WTC11 (cell line): ENCODE results near the gene NCKIPSD. TPM values are rescaled to one million over a fixed set of nuclear protein-coding genes. Genes with fewer than 3 reads are reported as not detected.

Source experiments
- ATAC-seq: fragments of 200-7000 bp; cut with Tn5 transposase; 2 replicates; pipeline ENCODE4 v1.10.0; 2021; ENCODE audit warnings: mild to moderate bottlenecking, moderate library complexity
- CTCF ChIA-PET: fragments of 300-600 bp; sonication (Branson Sonifier 250); formaldehyde crosslinking; loops from one replicate; lab custom pipeline; 2021; ENCODE audit warnings: antibody characterized with exemption; lab: Charles Lee
- POLR2A ChIA-PET: fragments of 350-600 bp; sonication (Branson Sonifier 250); formaldehyde crosslinking; loops from one replicate; lab custom pipeline; 2021; ENCODE audit warnings: antibody characterized with exemption; lab: Charles Lee
- DNase-seq: peaks from one replicate; pipeline ENCODE4 v3.0.0; 2021; ENCODE audit warnings: low spot score
- H3K27ac Mint-ChIP-seq: 2 replicates; pipeline ENCODE4 v1.8.0; 2021; ENCODE audit warnings: mixed read lengths
- H3K27me3 Mint-ChIP-seq: 2 replicates; pipeline ENCODE4 v1.8.0; 2021; ENCODE audit warnings: low read depth, mild to moderate bottlenecking, moderate library complexity, mixed read lengths
- H3K36me3 Mint-ChIP-seq: 2 replicates; pipeline ENCODE4 v1.8.0; 2021; ENCODE audit warnings: mixed read lengths
- H3K4me1 Mint-ChIP-seq: 2 replicates; pipeline ENCODE4 v1.8.0; 2022; ENCODE audit warnings: mixed read lengths
- H3K4me3 Mint-ChIP-seq: 2 replicates; pipeline ENCODE4 v1.8.0; 2021; ENCODE audit warnings: mild to moderate bottlenecking, moderate library complexity, mixed read lengths
- H3K9me3 Mint-ChIP-seq: 2 replicates; pipeline ENCODE4 v1.8.0; 2021; ENCODE audit warnings: mixed read lengths
- EMX1 ChIP-seq: fragments of 250-450 bp; sonication (Bioruptor Pico); IDR thresholded peaks from 2 replicates; pipeline ENCODE4 v1.8.0; 2021; ENCODE audit warnings: mild to moderate bottlenecking
- ESRRA ChIP-seq: sonication (generic); formaldehyde crosslinking; IDR thresholded peaks from 2 replicates; pipeline ENCODE4 v1.8.1; 2022; ENCODE audit warnings: mild to moderate bottlenecking, missing genetic modification reagents, borderline replicate concordance
- ETV6 ChIP-seq: sonication (generic); formaldehyde crosslinking; IDR thresholded peaks from 2 replicates; pipeline ENCODE4 v1.8.1; 2022; ENCODE audit warnings: mild to moderate bottlenecking, missing genetic modification reagents
- FOXK1 ChIP-seq: sonication (generic); formaldehyde crosslinking; IDR thresholded peaks from 2 replicates; pipeline ENCODE4 v1.8.0; 2022; ENCODE audit warnings: mild to moderate bottlenecking, moderate library complexity, missing genetic modification reagents
- FOXP1 ChIP-seq: sonication (generic); formaldehyde crosslinking; IDR thresholded peaks from 2 replicates; pipeline ENCODE4 v1.8.0; 2022; ENCODE audit warnings: missing genetic modification reagents, mild to moderate bottlenecking, moderate library complexity, borderline replicate concordance
- JUN ChIP-seq: sonication (generic); formaldehyde crosslinking; IDR thresholded peaks from 2 replicates; pipeline ENCODE4 v1.8.0; 2023; ENCODE audit warnings: mild to moderate bottlenecking, missing genetic modification reagents
- NR2C2 ChIP-seq: sonication (generic); formaldehyde crosslinking; IDR thresholded peaks from 2 replicates; pipeline ENCODE4 v1.8.0; 2022; ENCODE audit warnings: mild to moderate bottlenecking, missing genetic modification reagents
- NR3C1 ChIP-seq: sonication (generic); formaldehyde crosslinking; conservative IDR thresholded peaks from 2 replicates; pipeline ENCODE4 v1.8.1; 2023; ENCODE audit warnings: low read depth, mild to moderate bottlenecking, missing genetic modification reagents
- OVOL2 ChIP-seq: fragments of 250-450 bp; sonication (Bioruptor Pico); IDR thresholded peaks from 2 replicates; pipeline ENCODE4 v1.9.0; 2021; ENCODE audit warnings: mild to moderate bottlenecking, borderline replicate concordance
- SMAD3 ChIP-seq: sonication (generic); formaldehyde crosslinking; IDR thresholded peaks from 2 replicates; pipeline ENCODE4 v1.8.0; 2022; ENCODE audit warnings: missing genetic modification reagents, mild to moderate bottlenecking, borderline replicate concordance
- SOX15 ChIP-seq: fragments of 250-450 bp; sonication (Bioruptor Pico); IDR thresholded peaks from 2 replicates; pipeline ENCODE4 v1.9.0; 2021; ENCODE audit warnings: mild to moderate bottlenecking
- TEAD4 ChIP-seq: sonication (generic); formaldehyde crosslinking; IDR thresholded peaks from 2 replicates; pipeline ENCODE4 v1.8.0; 2022; ENCODE audit warnings: mild to moderate bottlenecking, missing genetic modification reagents
- ZNF121 ChIP-seq: sonication (generic); formaldehyde crosslinking; IDR thresholded peaks from 2 replicates; pipeline ENCODE4 v1.8.0; 2023; ENCODE audit warnings: missing genetic modification reagents
- ZNF138 ChIP-seq: sonication (generic); formaldehyde crosslinking; conservative IDR thresholded peaks from 2 replicates; pipeline ENCODE4 v1.8.1; 2022; ENCODE audit warnings: mild to moderate bottlenecking, moderate library complexity, missing genetic modification reagents
- ZNF219 ChIP-seq: sonication (generic); formaldehyde crosslinking; IDR thresholded peaks from 2 replicates; pipeline ENCODE4 v1.8.0; 2023; ENCODE audit warnings: missing genetic modification reagents, mild to moderate bottlenecking, borderline replicate concordance
- ZNF232 ChIP-seq: sonication (generic); formaldehyde crosslinking; IDR thresholded peaks from 2 replicates; pipeline ENCODE4 v1.8.0; 2022; ENCODE audit warnings: mild to moderate bottlenecking, missing genetic modification reagents
- ZNF263 ChIP-seq: sonication (generic); formaldehyde crosslinking; IDR thresholded peaks from 2 replicates; pipeline ENCODE4 v1.8.1; 2022; ENCODE audit warnings: low read depth, mild to moderate bottlenecking, moderate library complexity, missing genetic modification reagents
- ZNF671 ChIP-seq: fragments of 250-450 bp; sonication (Bioruptor Pico); IDR thresholded peaks from 2 replicates; pipeline ENCODE4 v1.8.0; 2021; ENCODE audit warnings: mild to moderate bottlenecking
- total RNA-seq: library from RNA; stranded (reverse); gene quantifications from 3 replicates; pipeline ENCODE4 v1.2.3, GENCODE V29; 2021
- TF ChIP-seq, protein P1 (sequence below): sonication (generic); formaldehyde crosslinking; IDR thresholded peaks from 2 replicates; pipeline ENCODE4 v1.8.1; 2023; ENCODE audit warnings: mild to moderate bottlenecking, missing genetic modification reagents
- TF ChIP-seq, protein P2 (sequence below): sonication (generic); formaldehyde crosslinking; IDR thresholded peaks from 2 replicates; pipeline ENCODE4 v1.8.1; 2022; ENCODE audit warnings: low read depth, missing genetic modification reagents, borderline replicate concordance
- TF ChIP-seq, protein P3 (sequence below): fragments of 250-450 bp; sonication (Bioruptor Pico); conservative IDR thresholded peaks from 2 replicates; pipeline ENCODE4 v1.9.0; 2021; ENCODE audit warnings: mild to moderate bottlenecking
- TF ChIP-seq, protein P4 (sequence below): sonication (generic); formaldehyde crosslinking; IDR thresholded peaks from 2 replicates; pipeline ENCODE4 v1.8.1; 2023; ENCODE audit warnings: mild to moderate bottlenecking, moderate library complexity, missing genetic modification reagents
- TF ChIP-seq, protein P5 (sequence below): sonication (generic); formaldehyde crosslinking; IDR thresholded peaks from 2 replicates; pipeline ENCODE4 v1.8.1; 2023; ENCODE audit warnings: mild to moderate bottlenecking, missing genetic modification reagents, moderate library complexity

Gene NCKIPSD
- total RNA-seq, 1 experiment from 2014 or later = 40.1 TPM

DNA sequence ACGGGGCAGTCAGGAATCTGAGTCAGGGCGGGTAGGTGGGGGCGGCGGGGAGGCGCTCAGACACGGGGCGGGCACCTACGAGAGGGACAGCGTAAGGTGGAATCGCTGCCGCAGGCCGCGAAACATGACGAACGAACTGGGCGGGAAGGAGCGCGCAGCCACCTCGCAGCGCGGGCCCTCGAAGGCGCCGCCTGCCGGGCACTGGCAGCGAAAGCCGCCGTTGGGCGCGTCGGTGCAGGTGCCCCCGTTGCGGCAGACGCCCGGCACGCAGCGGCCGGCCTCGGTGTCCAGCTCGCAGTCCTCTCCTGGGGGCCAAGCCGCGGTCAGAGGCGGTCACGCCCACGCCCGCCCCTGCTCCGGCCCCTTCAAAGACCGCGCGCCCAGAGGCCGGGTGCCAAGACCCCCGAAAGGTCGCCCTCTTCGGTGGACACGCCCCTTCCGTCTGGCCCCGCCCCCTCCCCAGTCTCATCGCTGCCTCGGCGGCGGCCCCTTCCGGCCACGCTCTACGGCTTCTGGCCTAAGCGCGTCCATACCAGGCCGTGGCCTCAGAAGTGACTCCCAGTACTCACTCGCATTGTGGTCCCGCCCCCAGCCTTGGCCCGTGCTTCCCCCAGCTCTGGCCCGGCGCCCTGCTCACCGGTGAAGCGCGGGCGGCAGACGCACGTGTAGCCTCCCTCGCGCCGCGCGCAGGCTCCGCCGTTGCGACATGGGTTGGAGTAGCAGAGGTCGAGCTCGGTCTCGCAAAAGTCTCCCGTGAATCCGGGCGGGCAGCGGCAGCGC lies 29.5 kb downstream of the NCKIPSD start (continued):
- TF ChIP-seq FOXK1 (CRISPR knock-in tag) (peak; percentile 73; the same call in 1 of the 2 replicates), ZNF219 (CRISPR knock-in tag) (0 out of 2 replicates have a peak, but pooled peaks have one; percentile 54), ZNF671 (CRISPR knock-in tag) (no peak), FOXP1 (CRISPR knock-in tag) (peak; percentile 81; the same call in 1 of the 2 replicates), TEAD4 (CRISPR knock-in tag) (no peak; the same call in 1 of the 2 replicates), NR2C2 (CRISPR knock-in tag) (no peak; the same call in 1 of the 2 replicates), NR3C1 (CRISPR knock-in tag) (0 out of 2 replicates have a peak, but pooled peaks have one; percentile 21), ZNF138 (CRISPR knock-in tag) (peak; percentile 93; the same call in 1 of the 2 replicates), ESRRA (CRISPR knock-in tag) (0 out of 2 replicates have a peak, but pooled peaks have one; percentile 74)
- TF ChIP-seq, protein P1, sequence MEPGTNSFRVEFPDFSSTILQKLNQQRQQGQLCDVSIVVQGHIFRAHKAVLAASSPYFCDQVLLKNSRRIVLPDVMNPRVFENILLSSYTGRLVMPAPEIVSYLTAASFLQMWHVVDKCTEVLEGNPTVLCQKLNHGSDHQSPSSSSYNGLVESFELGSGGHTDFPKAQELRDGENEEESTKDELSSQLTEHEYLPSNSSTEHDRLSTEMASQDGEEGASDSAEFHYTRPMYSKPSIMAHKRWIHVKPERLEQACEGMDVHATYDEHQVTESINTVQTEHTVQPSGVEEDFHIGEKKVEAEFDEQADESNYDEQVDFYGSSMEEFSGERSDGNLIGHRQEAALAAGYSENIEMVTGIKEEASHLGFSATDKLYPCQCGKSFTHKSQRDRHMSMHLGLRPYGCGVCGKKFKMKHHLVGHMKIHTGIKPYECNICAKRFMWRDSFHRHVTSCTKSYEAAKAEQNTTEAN (CRISPR knock-in tag) = peak; percentile 71; the same call in 1 of the 2 replicates

DNA sequence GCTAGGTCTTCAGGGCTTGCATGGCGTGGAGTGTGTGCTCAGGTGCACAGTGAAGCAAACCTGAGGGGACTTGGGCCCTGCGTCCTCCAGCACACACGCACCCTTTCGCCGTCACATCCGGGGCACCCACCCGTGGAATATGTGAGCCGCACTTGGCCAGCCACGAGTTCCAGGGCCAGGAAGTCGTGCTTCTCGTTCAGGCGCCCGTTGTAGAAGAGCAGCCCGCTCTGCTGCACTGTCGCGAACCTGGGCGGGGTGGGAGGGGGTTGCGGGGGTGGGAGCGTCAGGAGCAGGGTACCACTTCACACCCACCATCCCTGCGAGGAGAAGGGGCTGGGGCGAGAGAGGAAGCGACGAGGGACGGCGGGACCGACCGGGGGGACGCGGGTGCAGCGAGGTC lies 30.1 kb downstream of the NCKIPSD start:
- TF ChIP-seq, protein P2, sequence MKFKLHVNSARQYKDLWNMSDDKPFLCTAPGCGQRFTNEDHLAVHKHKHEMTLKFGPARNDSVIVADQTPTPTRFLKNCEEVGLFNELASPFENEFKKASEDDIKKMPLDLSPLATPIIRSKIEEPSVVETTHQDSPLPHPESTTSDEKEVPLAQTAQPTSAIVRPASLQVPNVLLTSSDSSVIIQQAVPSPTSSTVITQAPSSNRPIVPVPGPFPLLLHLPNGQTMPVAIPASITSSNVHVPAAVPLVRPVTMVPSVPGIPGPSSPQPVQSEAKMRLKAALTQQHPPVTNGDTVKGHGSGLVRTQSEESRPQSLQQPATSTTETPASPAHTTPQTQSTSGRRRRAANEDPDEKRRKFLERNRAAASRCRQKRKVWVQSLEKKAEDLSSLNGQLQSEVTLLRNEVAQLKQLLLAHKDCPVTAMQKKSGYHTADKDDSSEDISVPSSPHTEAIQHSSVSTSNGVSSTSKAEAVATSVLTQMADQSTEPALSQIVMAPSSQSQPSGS = no peak
- TF ChIP-seq ZNF263 (CRISPR knock-in tag) (no peak), SMAD3 (CRISPR knock-in tag) (no peak), JUN (CRISPR knock-in tag) (no peak)
- ChIA-PET CTCF (interaction anchor here (0.6 to 4.6 kb wide), 5 partner anchors 15 to 98 kb away, joined by 3 to 46 read pairs (median 6); partner anchors contain the start of gene SLC26A6), POLR2A (interaction anchor here (2.5 kb wide), 1 partner anchor 20 kb away, joined by 13 read pairs; the partner anchor contains the start of gene SLC26A6)
- Mint-ChIP-seq H3K4me1 (peaks cover 13% of the 10 kb centered on the region), H3K36me3 (peaks cover 41% of the 10 kb centered on the region), H3K27me3 (peaks cover 4% of the 10 kb centered on the region; the same call in 1 of the 2 replicates), H3K27ac (peak overlapping the region; percentile 27; the same call in 1 of the 2 replicates), H3K9me3 (peaks cover 6% of the 10 kb centered on the region; the same call in 1 of the 2 replicates), H3K4me3 (peak overlapping the region; percentile 63)
- ATAC-seq (no peak), DNase-seq (no peak)

DNA sequence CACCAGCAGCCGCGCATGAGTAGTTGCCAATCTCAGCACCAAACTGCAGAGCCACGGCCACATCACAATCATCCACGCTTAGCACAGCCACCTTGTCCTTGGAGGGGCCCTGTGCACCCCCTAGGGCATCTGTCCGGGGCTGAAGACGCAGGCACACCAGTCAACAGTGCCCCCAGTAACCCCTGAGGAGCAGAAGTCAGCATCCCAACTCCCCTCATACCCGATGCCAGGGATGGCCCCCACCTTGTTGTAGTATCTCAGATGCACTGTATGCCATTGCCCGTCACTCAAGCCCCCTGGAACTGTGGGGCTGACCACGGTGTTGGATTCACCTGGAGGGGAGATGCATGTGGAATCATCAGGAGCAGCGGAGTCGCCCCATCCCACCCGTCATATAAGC lies 30.7 kb downstream of the NCKIPSD start:
- Mint-ChIP-seq H3K27ac (peak overlapping the region; percentile 27; the same call in 1 of the 2 replicates), H3K9me3 (peaks cover 6% of the 10 kb centered on the region; the same call in 1 of the 2 replicates), H3K4me3 (peak overlapping the region; percentile 63), H3K36me3 (peaks cover 37% of the 10 kb centered on the region), H3K4me1 (peaks cover 13% of the 10 kb centered on the region), H3K27me3 (peaks cover 4% of the 10 kb centered on the region; the same call in 1 of the 2 replicates)
- ATAC-seq (no peak), DNase-seq (no peak)
- CTCF ChIA-PET = interaction anchor here (1.7 to 4.6 kb wide), 3 partner anchors 14 to 22 kb away, joined by 4 to 46 read pairs (median 7); partner anchors contain the start of gene SLC26A6
- POLR2A ChIA-PET = interaction anchor here (2.5 kb wide), 1 partner anchor 20 kb away, joined by 13 read pairs; the partner anchor contains the start of gene SLC26A6
- no peak for TF ChIP-seq ZNF138 (CRISPR knock-in tag)
- TF ChIP-seq OVOL2 (CRISPR knock-in tag) = no peak
- TF ChIP-seq, protein P3, sequence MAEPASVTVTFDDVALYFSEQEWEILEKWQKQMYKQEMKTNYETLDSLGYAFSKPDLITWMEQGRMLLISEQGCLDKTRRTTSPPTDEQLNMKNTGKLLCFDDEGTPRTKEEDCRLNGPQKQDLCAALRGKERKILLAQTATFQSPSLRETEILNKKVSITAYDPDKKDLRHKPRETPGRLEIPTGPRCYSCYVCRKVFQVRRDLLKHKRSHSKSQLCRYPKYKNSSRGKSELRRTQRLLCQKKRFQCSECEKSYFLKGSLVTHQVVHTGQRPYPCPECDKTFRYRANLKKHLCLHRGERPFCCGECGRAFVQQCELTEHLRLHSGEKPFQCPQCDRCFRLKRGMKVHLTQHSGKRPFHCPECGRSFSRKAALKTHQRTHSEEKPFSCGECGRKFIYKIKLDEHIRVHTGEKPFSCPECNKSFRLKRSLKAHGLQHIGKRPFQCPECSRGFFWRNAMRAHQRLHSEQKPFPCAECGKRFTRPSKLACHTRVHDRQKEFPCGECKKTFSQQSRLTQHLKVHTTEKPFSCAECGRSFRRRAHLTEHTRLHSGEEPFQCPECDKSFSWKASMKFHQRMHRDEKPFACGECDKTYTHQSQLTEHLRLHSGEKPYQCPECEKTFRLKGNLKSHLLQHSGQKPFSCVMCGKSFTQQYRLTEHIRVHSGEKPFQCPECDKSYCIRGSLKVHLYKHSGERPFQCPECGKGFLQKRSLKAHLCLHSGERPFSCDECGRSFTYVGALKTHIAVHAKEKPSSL (CRISPR knock-in tag) = no peak
- no peak for TF ChIP-seq EMX1 (CRISPR knock-in tag)
- no peak for TF ChIP-seq SOX15 (CRISPR knock-in tag)
- TF ChIP-seq, protein P4, sequence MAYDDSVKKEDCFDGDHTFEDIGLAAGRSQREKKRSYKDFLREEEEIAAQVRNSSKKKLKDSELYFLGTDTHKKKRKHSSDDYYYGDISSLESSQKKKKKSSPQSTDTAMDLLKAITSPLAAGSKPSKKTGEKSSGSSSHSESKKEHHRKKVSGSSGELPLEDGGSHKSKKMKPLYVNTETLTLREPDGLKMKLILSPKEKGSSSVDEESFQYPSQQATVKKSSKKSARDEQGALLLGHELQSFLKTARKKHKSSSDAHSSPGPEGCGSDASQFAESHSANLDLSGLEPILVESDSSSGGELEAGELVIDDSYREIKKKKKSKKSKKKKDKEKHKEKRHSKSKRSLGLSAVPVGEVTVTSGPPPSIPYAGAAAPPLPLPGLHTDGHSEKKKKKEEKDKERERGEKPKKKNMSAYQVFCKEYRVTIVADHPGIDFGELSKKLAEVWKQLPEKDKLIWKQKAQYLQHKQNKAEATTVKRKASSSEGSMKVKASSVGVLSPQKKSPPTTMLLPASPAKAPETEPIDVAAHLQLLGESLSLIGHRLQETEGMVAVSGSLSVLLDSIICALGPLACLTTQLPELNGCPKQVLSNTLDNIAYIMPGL (CRISPR knock-in tag) = no peak
- TF ChIP-seq, protein P5, sequence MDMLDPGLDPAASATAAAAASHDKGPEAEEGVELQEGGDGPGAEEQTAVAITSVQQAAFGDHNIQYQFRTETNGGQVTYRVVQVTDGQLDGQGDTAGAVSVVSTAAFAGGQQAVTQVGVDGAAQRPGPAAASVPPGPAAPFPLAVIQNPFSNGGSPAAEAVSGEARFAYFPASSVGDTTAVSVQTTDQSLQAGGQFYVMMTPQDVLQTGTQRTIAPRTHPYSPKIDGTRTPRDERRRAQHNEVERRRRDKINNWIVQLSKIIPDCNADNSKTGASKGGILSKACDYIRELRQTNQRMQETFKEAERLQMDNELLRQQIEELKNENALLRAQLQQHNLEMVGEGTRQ (CRISPR knock-in tag) = no peak
- TF ChIP-seq ETV6 = no peak
- TF ChIP-seq ZNF121 (CRISPR knock-in tag) = no peak
- TF ChIP-seq ZNF232 (CRISPR knock-in tag) = no peak
